NCI-H446 (cell line): ENCODE measurements around the gene TMEM185A.
"Not testable (repeated sequence)": the region's sequence is repeated elsewhere in the genome, so short reads cannot be mapped to it uniquely, and the experiment has no call there.

Experiments used
- DNase-seq, 2 experiments: peaks; one replicate each; lab custom pipeline; 2025; lab: John Stamatoyannopoulos, UW

Gene TMEM185A

DNA sequence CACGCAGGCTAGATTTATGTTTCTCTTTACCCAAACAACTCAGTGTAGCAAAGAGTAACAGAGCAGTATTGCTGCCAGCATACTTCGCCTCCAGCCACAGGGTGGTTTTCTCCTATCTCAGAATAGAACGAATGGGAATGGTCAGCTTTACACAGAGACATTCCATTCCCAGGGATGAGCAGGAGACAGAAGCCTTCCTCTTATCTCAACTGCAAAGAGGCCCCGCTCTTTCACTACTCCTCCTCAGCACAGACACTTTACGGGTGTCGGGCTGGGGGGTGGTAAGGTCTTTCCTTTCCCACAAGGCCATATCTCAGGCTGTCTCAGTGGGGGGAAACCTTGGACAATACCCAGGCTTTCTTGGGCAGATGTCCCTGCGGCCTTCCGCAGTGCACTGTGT, 4.8 kb downstream of the TMEM185A start:
- not testable (repeated sequence) for DNase-seq

DNA sequence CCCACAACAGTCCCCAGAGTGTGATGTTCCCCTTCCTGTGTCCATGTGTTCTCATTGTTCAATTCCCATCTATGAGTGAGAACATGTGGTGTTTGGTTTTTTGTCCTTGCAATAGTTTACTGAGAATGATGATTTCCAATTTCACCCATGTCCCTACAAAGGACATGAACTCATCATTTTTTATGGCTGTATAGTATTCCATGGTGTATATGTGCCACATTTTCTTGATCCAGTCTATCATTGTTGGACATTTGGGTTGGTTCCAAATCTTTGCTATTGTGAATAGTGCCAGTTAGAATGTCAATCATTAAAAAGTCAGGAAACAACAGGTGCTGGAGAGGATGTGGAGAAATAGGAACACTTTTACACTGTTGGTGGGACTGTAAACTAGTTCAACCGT, 11.9 kb downstream of the TMEM185A start:
- not testable (repeated sequence) for DNase-seq

DNA sequence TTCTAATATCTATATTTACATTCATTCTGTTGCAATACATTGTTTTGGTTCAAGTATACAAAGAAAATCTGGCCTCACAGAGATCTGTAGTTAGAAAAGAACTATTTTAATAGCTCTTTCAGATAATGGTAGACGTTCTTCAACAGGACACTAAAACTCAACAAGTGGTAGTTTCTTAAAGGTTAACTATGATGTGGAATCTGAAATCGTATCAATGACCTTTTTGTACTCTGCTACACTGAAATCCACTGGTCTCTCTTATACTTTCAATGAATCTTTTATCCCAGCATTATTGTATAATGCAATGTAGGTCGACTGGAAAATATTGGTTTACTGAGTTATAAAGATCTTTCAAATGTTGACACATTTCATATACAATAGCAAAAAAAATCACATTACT, 12.7 kb downstream of the TMEM185A start:
- DNase-seq = no peak

DNA sequence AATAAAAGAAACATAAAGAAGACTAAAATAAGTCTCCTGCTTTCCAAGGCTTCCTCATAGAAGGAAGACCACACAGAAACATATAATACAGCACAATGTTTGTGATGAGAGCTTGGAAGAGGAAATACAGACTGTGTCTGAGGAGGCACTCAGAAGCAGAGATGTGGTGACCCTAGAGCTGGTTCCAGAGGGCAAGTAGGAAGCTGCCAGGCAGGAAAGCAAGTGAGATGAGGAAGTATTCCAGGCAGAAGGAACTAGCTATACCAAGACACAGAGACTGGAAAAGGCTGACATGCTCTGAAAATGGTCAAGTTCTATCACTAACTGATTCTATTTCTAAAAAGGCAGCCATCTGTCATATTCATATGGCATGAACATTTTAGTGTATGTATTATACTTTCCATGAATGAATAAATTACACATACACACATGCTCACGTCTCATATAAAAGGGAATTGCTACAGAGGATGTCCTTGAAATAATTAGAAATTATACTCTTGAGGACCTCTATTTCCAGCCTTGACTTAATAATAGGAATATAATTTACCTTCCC, 19.9 kb downstream of the TMEM185A start:
- no peak for DNase-seq

DNA sequence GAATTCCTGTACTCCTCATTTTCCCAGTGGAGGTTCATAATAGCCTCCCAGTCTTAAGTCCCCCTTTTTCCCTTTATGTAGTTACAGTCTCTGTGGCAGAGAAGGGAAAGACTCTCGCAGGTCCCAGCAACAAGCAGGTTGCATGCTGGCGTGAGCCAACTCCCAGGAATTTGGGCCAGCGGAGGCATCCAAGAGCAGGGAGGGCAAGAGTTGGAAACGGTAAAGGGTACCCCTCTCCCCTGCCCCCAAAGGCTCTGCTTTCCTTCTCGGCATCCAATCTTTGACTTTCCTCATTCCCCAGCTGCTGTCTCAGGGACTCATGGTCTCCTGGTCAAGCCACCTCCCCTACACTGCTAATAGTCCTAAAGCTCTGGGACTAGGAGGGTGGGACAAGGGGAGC, 21.1 kb downstream of the TMEM185A start:
- DNase-seq = no peak

- DNase-seq = no peak
Measured at GRCh38 chrX:149607699-149608098, 23.9 kb downstream of the TMEM185A start.

- DNase-seq = not testable (repeated sequence)
Measured at GRCh38 chrX:149605248-149605885, 26.2 kb downstream of the TMEM185A start.

DNA sequence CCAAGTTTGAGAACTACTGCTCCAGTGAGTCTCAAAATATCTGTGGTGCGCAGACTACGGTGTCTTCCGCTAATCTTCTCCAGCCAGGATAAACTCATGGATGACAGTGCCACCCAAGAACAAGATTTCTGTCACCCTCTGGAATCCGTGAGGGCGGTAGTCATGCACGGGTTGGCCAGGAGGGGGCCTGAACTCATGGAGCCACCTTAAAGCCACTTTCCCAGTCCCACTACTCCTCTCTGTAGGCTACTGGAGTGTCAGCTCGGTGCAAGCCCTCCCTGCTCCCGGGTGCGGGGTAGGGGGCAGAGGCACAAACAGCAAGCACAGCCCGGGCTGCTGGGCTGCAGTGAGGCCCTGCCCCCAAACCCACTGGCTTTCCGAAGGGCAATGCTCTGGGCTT, 33.0 kb downstream of the TMEM185A start:
- not testable (repeated sequence) for DNase-seq

GRCh38 chrX:149595943-149596342, 35.6 kb downstream of the TMEM185A start:
- DNase-seq = not testable (repeated sequence)

DNA sequence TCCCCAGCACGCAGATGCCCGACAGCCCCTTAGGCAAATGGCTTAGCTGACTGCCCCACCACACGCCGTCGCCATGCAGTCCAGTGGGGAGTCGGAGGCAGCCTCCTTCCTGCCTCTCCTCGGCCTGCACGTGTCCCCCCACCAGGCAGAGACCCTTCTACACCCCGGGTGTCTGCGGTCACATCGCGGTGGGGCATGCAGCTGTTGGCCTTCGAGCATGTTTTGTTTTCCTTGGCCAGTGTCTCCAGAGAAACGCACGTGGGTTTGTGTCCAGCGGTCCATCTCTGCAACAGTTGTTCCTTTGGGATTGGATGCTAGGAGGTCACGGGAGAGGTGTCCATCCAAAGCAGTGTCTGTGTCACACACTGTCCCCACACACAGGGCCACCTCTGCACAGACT, 36.4 kb downstream of the TMEM185A start, which contains the start of gene HSFX2:
TSS of gene HSFX2 (minus strand) at position 101 of the 400 bp plus-strand sequence. CDS start 614 bp downstream, outside the sequence.
- DNase-seq = not testable (repeated sequence)

- DNase-seq = not testable (repeated sequence)
Measured at GRCh38 chrX:149590993-149591392, 40.6 kb downstream of the TMEM185A start.

GRCh38 chrX:149587359-149587758, 44.2 kb downstream of the TMEM185A start, which contains the start of gene MAGEA9B:
TSS of gene MAGEA9B (minus strand) at chrX:149587459. CDS start at chrX:149583179, 4,280 bp downstream.
- not testable (repeated sequence) for DNase-seq

- not testable (repeated sequence) for DNase-seq
Measured at GRCh38 chrX:149585631-149586030, 46.0 kb downstream of the TMEM185A start.

- DNase-seq = not testable (repeated sequence)
Measured at GRCh38 chrX:149573456-149573855, 58.1 kb downstream of the TMEM185A start.

DNA sequence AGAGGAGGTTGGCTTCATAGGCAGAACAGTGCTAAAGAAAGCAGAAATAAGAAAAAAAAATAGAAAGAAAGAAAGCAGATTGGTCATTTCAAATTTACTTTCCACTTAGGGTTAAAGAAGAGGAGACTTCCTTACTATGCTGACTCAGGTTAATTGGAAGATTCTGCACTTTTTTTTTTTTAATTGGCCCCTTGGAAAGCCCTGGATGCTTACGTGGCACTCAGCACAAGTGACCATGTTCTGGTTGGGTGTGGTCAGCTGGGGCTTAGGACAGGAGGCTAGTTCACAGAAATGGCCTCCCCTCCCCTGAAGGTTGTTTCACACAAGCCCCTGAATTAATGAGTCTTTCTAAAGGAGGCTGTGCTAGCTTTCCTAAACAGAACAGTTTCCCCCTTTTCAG, 58.8 kb downstream of the TMEM185A start:
- DNase-seq = no peak

DNA sequence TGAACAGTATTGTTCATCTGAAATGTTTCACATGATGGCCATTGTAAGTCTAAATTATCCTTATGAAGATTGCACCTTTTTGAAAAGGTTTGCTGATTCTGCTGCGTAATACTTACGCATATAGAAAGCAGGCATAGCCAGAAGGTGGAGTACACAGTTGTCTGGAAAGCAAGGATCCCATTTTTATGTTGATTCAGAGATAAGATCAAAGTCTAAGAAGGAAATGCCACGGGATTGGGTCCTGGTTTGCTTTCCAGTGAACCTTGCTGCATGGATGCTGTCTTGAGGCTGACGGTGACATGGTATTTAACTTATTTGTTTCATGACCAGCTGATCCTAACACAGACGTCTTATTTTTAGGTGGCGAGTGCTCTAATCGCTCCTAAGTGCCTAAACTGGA, 59.8 kb downstream of the TMEM185A start:
- DNase-seq = no peak

- DNase-seq = no peak
Measured at GRCh38 chrX:149570668-149571067, 60.9 kb downstream of the TMEM185A start.

- no peak for DNase-seq
Measured at GRCh38 chrX:149569770-149570169, 61.8 kb downstream of the TMEM185A start.

- no peak for DNase-seq
Measured at GRCh38 chrX:149568701-149569296, 62.8 kb downstream of the TMEM185A start.

DNA sequence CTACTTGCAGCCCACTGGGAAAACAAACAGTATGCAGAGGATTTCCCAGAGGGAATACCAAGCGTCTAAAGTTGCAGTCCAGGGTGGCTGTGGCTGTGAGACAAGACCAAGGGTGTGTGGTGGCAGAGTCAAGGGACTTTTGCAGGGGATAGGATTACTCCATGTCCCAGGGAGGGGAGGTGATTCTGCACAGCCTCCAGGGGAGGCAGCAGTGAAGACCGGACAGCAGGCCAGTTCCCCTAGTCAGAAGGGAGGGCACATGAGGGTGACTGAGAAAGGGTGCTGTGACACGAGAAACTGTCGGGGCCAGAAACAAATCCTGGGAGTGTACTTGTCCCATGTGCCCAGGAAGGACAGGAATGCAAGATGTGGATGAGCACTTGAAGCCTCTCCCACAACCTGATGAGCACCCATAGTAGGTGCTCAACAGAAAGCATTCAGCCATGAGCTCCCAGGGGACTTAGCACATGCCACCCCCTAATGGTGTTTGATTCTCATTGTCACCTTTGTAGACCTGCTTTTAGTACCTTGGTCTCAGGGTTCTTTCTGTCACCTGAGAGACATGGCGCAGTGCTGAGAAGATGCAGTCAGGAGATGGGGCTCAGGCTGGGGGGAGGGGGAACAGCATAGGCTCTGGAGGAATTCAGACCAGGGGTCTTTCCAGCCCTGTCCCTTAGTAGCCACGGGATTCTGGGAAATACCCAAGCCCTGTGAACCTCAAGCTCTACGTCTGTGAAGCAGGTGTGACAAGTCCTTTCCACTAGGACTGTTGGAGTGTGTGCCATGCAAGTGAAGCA, 63.8 kb downstream of the TMEM185A start:
- DNase-seq = no peak

GRCh38 chrX:149563359-149563758, 68.2 kb downstream of the TMEM185A start:
- DNase-seq = no peak

DNA sequence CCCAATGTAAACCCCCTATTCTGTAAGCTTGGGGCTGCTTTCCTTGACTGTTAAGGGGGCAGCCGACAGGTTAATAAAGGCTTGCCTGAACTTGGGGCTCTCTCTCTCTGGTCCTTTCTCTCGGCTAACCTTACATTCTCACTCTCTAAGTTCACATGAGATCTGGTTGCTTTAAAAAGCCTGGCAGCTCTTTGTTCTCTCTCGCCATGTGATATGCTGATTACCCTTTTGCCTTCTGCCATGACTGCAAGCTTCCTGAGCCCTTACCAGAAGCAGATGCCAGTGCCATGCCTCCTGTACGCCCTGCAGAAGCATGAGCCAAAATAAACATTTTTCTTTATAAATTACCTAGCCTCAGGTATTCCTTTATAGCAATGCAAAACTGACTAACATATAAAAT, 76.3 kb downstream of the TMEM185A start:
- not testable (repeated sequence) for DNase-seq

DNA sequence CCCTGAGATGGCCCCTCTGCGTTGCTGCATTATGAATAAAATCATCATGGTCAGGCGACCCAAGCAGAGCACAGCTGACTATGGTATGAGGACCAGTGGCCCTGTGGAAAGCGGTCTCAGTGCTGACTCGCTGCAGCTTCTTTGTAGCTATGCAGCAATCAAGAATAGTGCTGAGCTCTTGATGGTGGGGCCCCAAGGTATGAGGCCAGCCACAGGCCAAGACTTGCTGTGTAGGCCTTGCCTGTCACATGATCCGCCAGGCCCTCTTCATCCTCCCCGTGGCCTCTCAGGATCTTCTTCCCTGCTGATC, 79.7 kb downstream of the TMEM185A start:
- not testable (repeated sequence) for DNase-seq
